ENCODE results near the gene CCL2.

The CCL2 gene

GRCh38 chr17:34305606-34306005 is 50.5 kb downstream of the CCL2 start:
- DNase-seq (ENCODE audit: low read depth in 2 of 2), result peak; percentile 40 to 41
- H3K4me3 ChIP-seq (replicated peaks in 1 of 2; ENCODE audit: low read depth in 2 of 2, low read length in 2 of 2), result no peak overlapping the region
- no peak for TF ChIP-seq CTCF (IDR thresholded peaks at IDR 0.05; ENCODE audit: low read depth, low read length)

- peak; percentile 89 to 94 for DNase-seq (ENCODE audit: low read depth in 2 of 2)
- peak; percentile 47 for TF ChIP-seq CTCF (IDR thresholded peaks at IDR 0.05; ENCODE audit: low read depth, low read length)
- H3K4me3 ChIP-seq (replicated peaks in 1 of 2; ENCODE audit: low read depth in 2 of 2, low read length in 2 of 2), result no peak overlapping the region
Measured at GRCh38 chr17:34306466-34306865, 51.4 kb downstream of the CCL2 start.

All from cardiac fibroblast (primary cell).